ENCODE data around the gene BMPR1A.

GRCh38 chr10:86944907-86945306, 188.5 kb downstream of the BMPR1A start:
- TF ChIP-seq POLR2A (IDR thresholded peaks at IDR 0.05; ENCODE audit: borderline replicate concordance, extremely low read depth, insufficient read depth, insufficient read length) (no peak), SP1 (IDR thresholded peaks at IDR 0.05; ENCODE audit: low read depth) (no peak), CTCF (IDR thresholded peaks at IDR 0.05 in 2 of 3, conservative IDR thresholded peaks at IDR 0.05 in 1 of 3; ENCODE audit: borderline replicate concordance in 1 of 3, insufficient read depth in 1 of 3, low read depth in 2 of 3, low read length in 2 of 3) (no peak), TCF7L2 (IDR thresholded peaks at IDR 0.05; ENCODE audit: borderline replicate concordance, extremely low read depth, insufficient read depth, insufficient read length) (no peak), EZH2phosphoT487 (IDR thresholded peaks at IDR 0.05; ENCODE audit: borderline replicate concordance) (no peak), EGR1 (IDR thresholded peaks at IDR 0.05; ENCODE audit: low read depth) (no peak), POLR2AphosphoS5 (IDR thresholded peaks at IDR 0.05; ENCODE audit: low read depth, low read length) (no peak), CBX3 (IDR thresholded peaks at IDR 0.05; ENCODE audit: low read depth) (no peak), FOSL1 (IDR thresholded peaks at IDR 0.05; ENCODE audit: low read depth) (no peak)
